Kidney (tissue), 14 donors: Measurements from ENCODE around the gene HNF4A. TPM values are rescaled to one million over a fixed set of nuclear protein-coding genes. Genes with fewer than 3 reads are reported as not detected.

Experiments
- DNase-seq, 5 donors: peaks; one replicate each; pipeline ENCODE4 v3.0.0-alpha.2; 2013 to 2020
- FAIRE-seq: peaks from 2 replicates; lab custom pipeline; 2012; peaks lifted over from hg19 to GRCh38; lab: Jason Lieb, UNC
- H3K27ac ChIP-seq, 2 donors: one replicate each; pipeline ENCODE4 v1.7.0; 2013; ENCODE audit warnings: low read depth in 2 of 2, low read length in 2 of 2, inconsistent platforms in 1 of 2
- H3K27me3 ChIP-seq: one replicate; pipeline ENCODE4 v1.7.1; 2013; ENCODE audit warnings: low read length, inconsistent platforms; ENCODE audit not compliant: control insufficient read depth, insufficient read depth
- H3K36me3 ChIP-seq, 3 donors: one replicate each; pipeline versions ENCODE4 v1.7.0 to v1.7.1; 2013; ENCODE audit warnings: low read length in 3 of 3, control low read depth in 1 of 3, inconsistent platforms in 1 of 3; ENCODE audit not compliant: insufficient read depth in 3 of 3, control insufficient read depth in 2 of 3
- H3K4me1 ChIP-seq, 3 donors: one replicate each; pipeline versions ENCODE4 v1.7.0 to v1.7.1; 2013; ENCODE audit warnings: low read length in 3 of 3, inconsistent platforms in 1 of 3, low read depth in 1 of 3; ENCODE audit not compliant: control insufficient read depth in 2 of 3, insufficient read depth in 2 of 3
- H3K4me3 ChIP-seq, 3 donors: one replicate each; pipeline versions ENCODE4 v1.7.0 to v1.8.1; 2013; ENCODE audit warnings: low read length in 3 of 3, control low read depth in 1 of 3, inconsistent platforms in 1 of 3
- H3K9ac ChIP-seq, 3 donors: one replicate each; pipeline versions ENCODE4 v1.7.0 to v1.7.1; 2013; ENCODE audit warnings: low read length in 3 of 3, control low read depth in 1 of 3, inconsistent platforms in 1 of 3
- H3K9me3 ChIP-seq, 3 donors: one replicate each; pipeline versions ENCODE4 v1.7.0 to v1.7.1; 2013; ENCODE audit warnings: low read length in 3 of 3, control low read depth in 1 of 3, inconsistent platforms in 1 of 3; ENCODE audit not compliant: control insufficient read depth in 2 of 3, insufficient read depth in 1 of 3
- intact Hi-C: fragments of 100-400 bp; cut with DNase I; formaldehyde crosslinking; loops from one replicate; pipeline ENCODE4 v1.11.1; 2022
- polyA plus RNA-seq: library from polyadenylated mRNA; stranded (reverse); fragments of 350-450 nt; fragmentation: Illumina TruSeq; extraction: RNeasy Lipid Tissue Mini Kit (QIAGEN cat#74804); gene quantifications from one replicate; pipeline ENCODE4 v1.2.3, GENCODE V29; 2014; ENCODE audit warnings: low read depth, low replicate concordance; ENCODE audit not compliant: insufficient read depth
- total RNA-seq: library from RNA; stranded (reverse); fragmentation: NEBNext Ultra II Directional; extraction: Animal tissue kit (Norgen Biotek cat#: 25700); gene quantifications from one replicate; pipeline ENCODE4 v1.2.1, GENCODE V29; 2021
- TF ChIP-seq, protein P1 (sequence below): IDR thresholded peaks from 3 replicates; pipeline ENCODE4 v1.5.1; 2012; ENCODE audit warnings: mild to moderate bottlenecking, moderate library complexity, borderline replicate concordance; ENCODE audit not compliant: insufficient read depth; ENCODE audit errors: extremely low read depth
- donor health status: control.
- donor health status: control.
- donor health status: control.
- donor health status: control.
- donor health status: control.
- donor health status: DM: yes; HTN: yes; CAD: no.
- donor health status: Normal renal cell carcinoma (clear cell type).

The HNF4A gene
- total and polyA plus RNA-seq, 2 donors from 2014 or later, result 26.0 to 42.1 TPM

- Histone ChIP-seq H3K27ac (no peak overlapping the region), H3K36me3 (peaks cover 0 to 9% (median 4%) of the 10 kb centered on the region in 3 donors), H3K4me1 (peaks cover 0 to 15% (median 4%) of the 10 kb centered on the region in 3 donors), H3K27me3 (no peaks in the 10 kb centered on the region), H3K4me3 (no peak overlapping the region), H3K9ac (no peak overlapping the region), H3K9me3 (no peaks in the 10 kb centered on the region)
- FAIRE-seq (no peak), DNase-seq (no peak)
- intact Hi-C loops, result no loop called here
- TF ChIP-seq, protein P1, sequence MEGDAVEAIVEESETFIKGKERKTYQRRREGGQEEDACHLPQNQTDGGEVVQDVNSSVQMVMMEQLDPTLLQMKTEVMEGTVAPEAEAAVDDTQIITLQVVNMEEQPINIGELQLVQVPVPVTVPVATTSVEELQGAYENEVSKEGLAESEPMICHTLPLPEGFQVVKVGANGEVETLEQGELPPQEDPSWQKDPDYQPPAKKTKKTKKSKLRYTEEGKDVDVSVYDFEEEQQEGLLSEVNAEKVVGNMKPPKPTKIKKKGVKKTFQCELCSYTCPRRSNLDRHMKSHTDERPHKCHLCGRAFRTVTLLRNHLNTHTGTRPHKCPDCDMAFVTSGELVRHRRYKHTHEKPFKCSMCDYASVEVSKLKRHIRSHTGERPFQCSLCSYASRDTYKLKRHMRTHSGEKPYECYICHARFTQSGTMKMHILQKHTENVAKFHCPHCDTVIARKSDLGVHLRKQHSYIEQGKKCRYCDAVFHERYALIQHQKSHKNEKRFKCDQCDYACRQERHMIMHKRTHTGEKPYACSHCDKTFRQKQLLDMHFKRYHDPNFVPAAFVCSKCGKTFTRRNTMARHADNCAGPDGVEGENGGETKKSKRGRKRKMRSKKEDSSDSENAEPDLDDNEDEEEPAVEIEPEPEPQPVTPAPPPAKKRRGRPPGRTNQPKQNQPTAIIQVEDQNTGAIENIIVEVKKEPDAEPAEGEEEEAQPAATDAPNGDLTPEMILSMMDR, result no peak
Measured at GRCh38 chr20:44479643-44480042, 124.1 kb downstream of the HNF4A start.

GRCh38 chr20:44480097-44480496 is 124.6 kb downstream of the HNF4A start:
- TF ChIP-seq, protein P1, result no peak
- intact Hi-C loops, result no loop called here
- no peaks in the 10 kb centered on the region for H3K27me3 ChIP-seq
- H3K27ac ChIP-seq, result no peak overlapping the region
- peaks cover 0 to 15% (median 4%) of the 10 kb centered on the region in 3 donors for H3K4me1 ChIP-seq
- H3K36me3 ChIP-seq, result peaks cover 0 to 9% (median 4%) of the 10 kb centered on the region in 3 donors
- H3K9me3 ChIP-seq, result no peaks in the 10 kb centered on the region
- no peak overlapping the region for H3K4me3 ChIP-seq
- no peak for DNase-seq
- no peak overlapping the region for H3K9ac ChIP-seq
- FAIRE-seq, result no peak

- intact Hi-C loops, result no loop called here
- TF ChIP-seq, protein P1, result no peak
- H3K4me1 ChIP-seq, result peaks cover 0 to 3% (median 0%) of the 10 kb centered on the region in 3 donors
- no peaks in the 10 kb centered on the region for H3K9me3 ChIP-seq
- H3K4me3 ChIP-seq, result no peak overlapping the region
- H3K9ac ChIP-seq, result no peak overlapping the region
- no peaks in the 10 kb centered on the region for H3K27me3 ChIP-seq
- no peak overlapping the region for H3K27ac ChIP-seq
- DNase-seq (no peak), FAIRE-seq (no peak)
- H3K36me3 ChIP-seq, result peaks cover 0 to 9% (median 4%) of the 10 kb centered on the region in 3 donors
Measured at GRCh38 chr20:44481719-44482416, 126.4 kb downstream of the HNF4A start.
